HepG2 (cell line): Measurements from ENCODE around the gene PTPRCAP. TPM values are rescaled to one million over a fixed set of nuclear protein-coding genes. Genes with fewer than 3 reads are reported as not detected.

Experiments used
- ATAC-seq: fragments of 200-7000 bp; cut with Tn5 transposase; 3 replicates; pipeline ENCODE4 v1.9.1; 2020; ENCODE audit warnings: mild to moderate bottlenecking, moderate library complexity
- BruUV-seq: library from RNA; stranded (reverse); fragments of 400-500 nt; replicated peaks from 2 replicates; lab custom pipeline; 2021; lab: Mats Ljungman, UMichigan
- CTCF ChIA-PET: fragments of 300-600 bp; formaldehyde crosslinking; extraction: SDS; loops from one replicate; lab custom pipeline; 2021; ENCODE audit warnings: low total read pairs, inconsistent platforms, low intra/inter-chr PET ratio; lab: Yijun Ruan, JAX
- POLR2A ChIA-PET: fragments of 350-600 bp; sonication (Branson Sonifier 250); formaldehyde crosslinking; loops from one replicate; lab custom pipeline; 2020; ENCODE audit warnings: antibody characterized with exemption, inconsistent platforms; lab: Yijun Ruan, JAX
- DNase-seq: peaks from one replicate; pipeline ENCODE4 v3.0.0-alpha.2; 2015; ENCODE audit warnings: low spot score
- FAIRE-seq: peaks from 3 replicates; lab custom pipeline; 2011; peaks lifted over from hg19 to GRCh38; lab: Jason Lieb, UNC
- H2AFZ ChIP-seq: one replicate; pipeline ENCODE4 v1.6.1; 2011; ENCODE audit warnings: low read length, inconsistent platforms
- H3K27ac ChIP-seq: fragments of 300-600 bp; 3 replicates; pipeline ENCODE4 v1.8.0; 2011; ENCODE audit warnings: mixed run types, mild to moderate bottlenecking, mixed read lengths, low read length, inconsistent platforms; ENCODE audit not compliant: insufficient read depth; ENCODE audit errors: extremely low read length
- H3K27me3 ChIP-seq, 2 experiments: fragments of 200-600 bp in 1 of 2; 2 replicates in 1 of 2; 3 replicates in 1 of 2; pipeline versions ENCODE4 v1.6.0 to v1.8.0; 2011; ENCODE audit warnings: low read length in 2 of 2, mild to moderate bottlenecking in 2 of 2, moderate library complexity in 2 of 2, inconsistent platforms in 1 of 2; ENCODE audit not compliant: insufficient read depth in 2 of 2, control insufficient read depth in 1 of 2
- H3K36me3 ChIP-seq, 2 experiments: fragments of 200-600 bp in 1 of 2; replicated peaks in 1 of 2; 2 replicates in 1 of 2; 3 replicates in 1 of 2; pipeline versions ENCODE4 v1.5.1 to v1.8.0; 2011; ENCODE audit warnings: low read length in 2 of 2, inconsistent platforms in 1 of 2; ENCODE audit not compliant: insufficient read depth in 2 of 2, control insufficient read depth in 1 of 2
- H3K4me1 ChIP-seq: 2 replicates; pipeline ENCODE4 v1.5.1; 2012; ENCODE audit warnings: low read length, inconsistent platforms; ENCODE audit not compliant: insufficient read depth
- H3K4me2 ChIP-seq: 2 replicates; pipeline ENCODE4 v1.6.0; 2011; ENCODE audit warnings: low read depth, low read length, inconsistent platforms
- H3K4me3 ChIP-seq, 3 experiments: fragments of 200-600 bp in 1 of 3; sonication (generic), shearing (Covaris generic) in 1 of 3; replicated peaks in 1 of 3; 2 replicates each; pipeline ENCODE4 v1.5.1; 2011 to 2016; ENCODE audit warnings: low read length in 3 of 3, inconsistent platforms in 2 of 3, low read depth in 2 of 3, mild to moderate bottlenecking in 2 of 3, control low read depth in 1 of 3, mixed read lengths in 1 of 3; ENCODE audit not compliant: insufficient read depth in 1 of 3
- H3K79me2 ChIP-seq: one replicate; pipeline ENCODE4 v1.6.1; 2011; ENCODE audit warnings: low read length, inconsistent platforms; ENCODE audit not compliant: insufficient read depth
- H3K9ac ChIP-seq: 2 replicates; pipeline ENCODE4 v1.6.0; 2011; ENCODE audit warnings: mild to moderate bottlenecking, low read depth, low read length, inconsistent platforms; ENCODE audit not compliant: insufficient read depth
- H3K9me3 ChIP-seq: 2 replicates; pipeline ENCODE4 v1.5.1; 2012; ENCODE audit warnings: mild to moderate bottlenecking, low read length
- H4K20me1 ChIP-seq: 2 replicates; pipeline ENCODE4 v1.6.0; 2011; ENCODE audit warnings: inconsistent platforms, mild to moderate bottlenecking, low read length, moderate library complexity; ENCODE audit not compliant: insufficient read depth
- GATA4 ChIP-seq: sonication (generic); IDR thresholded peaks from 2 replicates; pipeline ENCODE4 v1.6.1; 2016; ENCODE audit warnings: antibody characterized with exemption, low read depth, borderline replicate concordance
- ZNF274 ChIP-seq: sonication (generic); formaldehyde crosslinking; IDR thresholded peaks from 2 replicates; pipeline ENCODE4 v1.5.1; 2020; ENCODE audit warnings: mild to moderate bottlenecking, missing genetic modification reagents
- ZNF441 ChIP-seq: sonication (generic); formaldehyde crosslinking; IDR thresholded peaks from 2 replicates; pipeline ENCODE4 v1.7.0; 2021; ENCODE audit warnings: missing genetic modification reagents, borderline replicate concordance
- ZNF558 ChIP-seq: sonication (generic); formaldehyde crosslinking; IDR thresholded peaks from 2 replicates; pipeline ENCODE4 v1.9.0; 2022; ENCODE audit warnings: mild to moderate bottlenecking, missing genetic modification reagents, borderline replicate concordance
- ZNF776 ChIP-seq: sonication (generic); formaldehyde crosslinking; IDR thresholded peaks from 2 replicates; pipeline ENCODE4 v1.4.0; 2020; ENCODE audit warnings: mild to moderate bottlenecking, missing genetic modification reagents
- WGBS: methylation state at CpG from one replicate; pipeline ENCODE4 v1.1.6; 2017; ENCODE audit warnings: low lambda C conversion rate; 5-methylcytosine and 5-hydroxymethylcytosine counted together
- in situ Hi-C: cut with HindIII; loops from 2 replicates; pipeline ENCODE4 v1.10.0; 2017; ENCODE audit warnings: low pct_unique_long_range_greater_than_20kb; ENCODE audit not compliant: extremely low pct_ligation_motif_present
- intact Hi-C: fragments of 100-400 bp; cut with micrococcal nuclease; formaldehyde crosslinking; loops from one replicate; pipeline ENCODE4 v1.10.0; 2022; ENCODE audit not compliant: unreplicated experiment
- polyA plus RNA-seq, 8 experiments: library from polyadenylated mRNA; depleted of rRNA in 3 of 8; stranded (reverse) in 7 of 8; unstranded in 1 of 8; fragments of >200 nt; fragmentation: Illumina TruSeq in 4 of 8; extraction: Trizol in 4 of 8; gene quantifications; 2 replicates each; pipeline versions ENCODE4 v1.2.1 to v1.2.3, GENCODE V29; 2011 to 2016; ENCODE audit warnings: low read depth in 4 of 8, missing spikeins in 1 of 8, mixed read lengths in 1 of 8; ENCODE audit not compliant: insufficient read depth in 1 of 8
- total RNA-seq, 5 experiments: library from RNA; depleted of rRNA; stranded (reverse); fragments of >200 nt; fragmentation: Illumina TruSeq; extraction: Trizol; gene quantifications; 2 replicates each; pipeline ENCODE4 v1.2.3, GENCODE V29; 2016; ENCODE audit warnings: low read depth in 1 of 5
- TF ChIP-seq, protein P1 (sequence below), 2 experiments: IDR thresholded peaks; 2 replicates each; pipeline ENCODE4 v1.6.1; 2011 to 2012; ENCODE audit warnings: low read length in 2 of 2, borderline replicate concordance in 1 of 2, low read depth in 1 of 2, mild to moderate bottlenecking in 1 of 2, moderate library complexity in 1 of 2
- TF ChIP-seq, protein P2 (sequence below): sonication (generic); formaldehyde crosslinking; IDR thresholded peaks from one replicate; pipeline ENCODE4 v1.5.1; 2020; ENCODE audit warnings: mild to moderate bottlenecking, missing genetic modification reagents; ENCODE audit errors: not compliant biosample characterization

PTPRCAP gene
- total and polyA plus RNA-seq, 2 of the 13 experiments (the other 11 are each of a cell fraction or from before 2014, with no cell fraction given): 0.60 to 0.70 TPM

DNA sequence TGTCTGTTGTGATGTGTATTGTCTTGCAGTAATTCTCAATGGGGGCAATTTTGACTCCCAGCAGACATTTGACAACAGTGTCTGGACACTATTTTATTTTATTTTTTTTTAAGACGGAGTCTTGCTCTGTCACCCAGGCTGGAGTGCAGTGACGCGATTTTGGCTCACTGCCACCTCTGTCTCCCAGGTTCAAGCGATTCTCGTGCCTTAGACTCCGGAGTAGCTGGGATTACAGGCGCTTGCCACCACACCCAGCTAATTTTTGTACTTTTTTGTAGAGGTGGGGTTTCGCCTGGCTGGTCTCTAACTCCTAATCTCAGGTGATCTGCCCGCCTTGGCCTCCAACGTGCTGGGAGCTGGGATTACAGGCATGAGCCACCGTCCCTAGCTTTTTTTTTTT lies 7.8 kb downstream of the PTPRCAP start (continued):
- TF ChIP-seq ZNF776 (CRISPR knock-in tag): no peak
- TF ChIP-seq GATA4: no peak
- TF ChIP-seq, protein P1, sequence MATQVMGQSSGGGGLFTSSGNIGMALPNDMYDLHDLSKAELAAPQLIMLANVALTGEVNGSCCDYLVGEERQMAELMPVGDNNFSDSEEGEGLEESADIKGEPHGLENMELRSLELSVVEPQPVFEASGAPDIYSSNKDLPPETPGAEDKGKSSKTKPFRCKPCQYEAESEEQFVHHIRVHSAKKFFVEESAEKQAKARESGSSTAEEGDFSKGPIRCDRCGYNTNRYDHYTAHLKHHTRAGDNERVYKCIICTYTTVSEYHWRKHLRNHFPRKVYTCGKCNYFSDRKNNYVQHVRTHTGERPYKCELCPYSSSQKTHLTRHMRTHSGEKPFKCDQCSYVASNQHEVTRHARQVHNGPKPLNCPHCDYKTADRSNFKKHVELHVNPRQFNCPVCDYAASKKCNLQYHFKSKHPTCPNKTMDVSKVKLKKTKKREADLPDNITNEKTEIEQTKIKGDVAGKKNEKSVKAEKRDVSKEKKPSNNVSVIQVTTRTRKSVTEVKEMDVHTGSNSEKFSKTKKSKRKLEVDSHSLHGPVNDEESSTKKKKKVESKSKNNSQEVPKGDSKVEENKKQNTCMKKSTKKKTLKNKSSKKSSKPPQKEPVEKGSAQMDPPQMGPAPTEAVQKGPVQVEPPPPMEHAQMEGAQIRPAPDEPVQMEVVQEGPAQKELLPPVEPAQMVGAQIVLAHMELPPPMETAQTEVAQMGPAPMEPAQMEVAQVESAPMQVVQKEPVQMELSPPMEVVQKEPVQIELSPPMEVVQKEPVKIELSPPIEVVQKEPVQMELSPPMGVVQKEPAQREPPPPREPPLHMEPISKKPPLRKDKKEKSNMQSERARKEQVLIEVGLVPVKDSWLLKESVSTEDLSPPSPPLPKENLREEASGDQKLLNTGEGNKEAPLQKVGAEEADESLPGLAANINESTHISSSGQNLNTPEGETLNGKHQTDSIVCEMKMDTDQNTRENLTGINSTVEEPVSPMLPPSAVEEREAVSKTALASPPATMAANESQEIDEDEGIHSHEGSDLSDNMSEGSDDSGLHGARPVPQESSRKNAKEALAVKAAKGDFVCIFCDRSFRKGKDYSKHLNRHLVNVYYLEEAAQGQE (IDR thresholded peaks at IDR 0.05; ENCODE audit: borderline replicate concordance in 1 of 2, low read depth in 1 of 2, low read length in 2 of 2): no peak
- TF ChIP-seq ZNF558 (CRISPR knock-in tag): no peak
- TF ChIP-seq ZNF441 (CRISPR knock-in tag): no peak
- TF ChIP-seq, all 625 proteins: peak for 0

DNA sequence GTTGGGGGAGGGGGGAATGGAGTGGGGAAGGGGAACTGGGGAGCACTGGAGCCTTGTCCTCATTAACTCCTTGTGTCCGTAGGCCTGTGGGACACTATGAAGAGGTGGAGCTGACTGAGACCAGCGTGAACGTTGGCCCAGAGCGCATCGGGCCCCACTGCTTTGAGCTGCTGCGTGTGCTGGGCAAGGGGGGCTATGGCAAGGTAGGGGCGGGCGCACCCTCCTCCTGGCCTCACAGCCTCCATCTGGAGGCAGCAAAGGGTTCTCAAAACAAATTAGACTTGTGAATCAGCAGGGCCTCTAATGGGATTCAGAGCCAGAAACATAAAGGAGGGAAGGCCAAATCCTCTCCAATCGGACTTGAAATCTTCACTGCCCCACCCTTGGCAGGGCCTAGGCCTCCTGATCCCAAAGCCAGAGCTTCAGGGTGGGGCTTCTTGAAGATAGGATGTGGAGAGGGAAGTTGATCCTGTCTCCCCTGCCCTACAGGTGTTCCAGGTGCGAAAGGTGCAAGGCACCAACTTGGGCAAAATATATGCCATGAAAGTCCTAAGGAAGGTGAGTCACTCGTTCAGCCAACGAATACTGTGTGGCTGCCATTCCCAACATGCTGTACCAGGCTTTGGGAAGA lies 8.3 kb downstream of the PTPRCAP start:
- H3K4me3 ChIP-seq: peak overlapping the region; percentile 84 to 98 (median 90)
- no peaks in the 10 kb centered on the region; a peak in 1 of 5 replicates for H3K27me3 ChIP-seq
- POLR2A ChIA-PET: interaction anchor here (1.0 to 3.0 kb wide), 6 partner anchors 8 to 39 kb away, joined by 3 to 12 read pairs (median 5); partner anchors contain the start of genes PPP1CA, PTPRCAP and RAD9A
- H3K4me1 ChIP-seq: peaks cover 32% of the 10 kb centered on the region
- H3K9me3 ChIP-seq: no peaks in the 10 kb centered on the region
- CTCF ChIA-PET: no interaction called here
- H2AFZ ChIP-seq: no peak overlapping the region
- in situ Hi-C loops (loop anchor here (5.0 kb wide), 1 partner anchor 33 kb away; no protein-coding TSS in a partner anchor), intact Hi-C loops (loop anchor here (2.0 kb wide), 1 partner anchor 14 kb away; the partner anchor contains the start of gene CORO1B)
- peak overlapping the region; percentile 71 for H3K27ac ChIP-seq
- H4K20me1 ChIP-seq: no peaks in the 10 kb centered on the region
- BruUV-seq: TSS peak; percentile 63
- H3K36me3 ChIP-seq: peaks cover 15 to 22% of the 10 kb centered on the region in 2 experiments; a peak in 4 of 5 replicates
- H3K9ac ChIP-seq: peak overlapping the region; percentile 97
- H3K79me2 ChIP-seq: peaks cover 13% of the 10 kb centered on the region
- 39% methylated on average over 7 of the region's 12 CpGs for WGBS
- no peak for FAIRE-seq
- ATAC-seq: peak; percentile 9; the same call in 2 of the 3 replicates
- DNase-seq: no peak
- H3K4me2 ChIP-seq: peak overlapping the region; percentile 90
- TF ChIP-seq, protein P2, sequence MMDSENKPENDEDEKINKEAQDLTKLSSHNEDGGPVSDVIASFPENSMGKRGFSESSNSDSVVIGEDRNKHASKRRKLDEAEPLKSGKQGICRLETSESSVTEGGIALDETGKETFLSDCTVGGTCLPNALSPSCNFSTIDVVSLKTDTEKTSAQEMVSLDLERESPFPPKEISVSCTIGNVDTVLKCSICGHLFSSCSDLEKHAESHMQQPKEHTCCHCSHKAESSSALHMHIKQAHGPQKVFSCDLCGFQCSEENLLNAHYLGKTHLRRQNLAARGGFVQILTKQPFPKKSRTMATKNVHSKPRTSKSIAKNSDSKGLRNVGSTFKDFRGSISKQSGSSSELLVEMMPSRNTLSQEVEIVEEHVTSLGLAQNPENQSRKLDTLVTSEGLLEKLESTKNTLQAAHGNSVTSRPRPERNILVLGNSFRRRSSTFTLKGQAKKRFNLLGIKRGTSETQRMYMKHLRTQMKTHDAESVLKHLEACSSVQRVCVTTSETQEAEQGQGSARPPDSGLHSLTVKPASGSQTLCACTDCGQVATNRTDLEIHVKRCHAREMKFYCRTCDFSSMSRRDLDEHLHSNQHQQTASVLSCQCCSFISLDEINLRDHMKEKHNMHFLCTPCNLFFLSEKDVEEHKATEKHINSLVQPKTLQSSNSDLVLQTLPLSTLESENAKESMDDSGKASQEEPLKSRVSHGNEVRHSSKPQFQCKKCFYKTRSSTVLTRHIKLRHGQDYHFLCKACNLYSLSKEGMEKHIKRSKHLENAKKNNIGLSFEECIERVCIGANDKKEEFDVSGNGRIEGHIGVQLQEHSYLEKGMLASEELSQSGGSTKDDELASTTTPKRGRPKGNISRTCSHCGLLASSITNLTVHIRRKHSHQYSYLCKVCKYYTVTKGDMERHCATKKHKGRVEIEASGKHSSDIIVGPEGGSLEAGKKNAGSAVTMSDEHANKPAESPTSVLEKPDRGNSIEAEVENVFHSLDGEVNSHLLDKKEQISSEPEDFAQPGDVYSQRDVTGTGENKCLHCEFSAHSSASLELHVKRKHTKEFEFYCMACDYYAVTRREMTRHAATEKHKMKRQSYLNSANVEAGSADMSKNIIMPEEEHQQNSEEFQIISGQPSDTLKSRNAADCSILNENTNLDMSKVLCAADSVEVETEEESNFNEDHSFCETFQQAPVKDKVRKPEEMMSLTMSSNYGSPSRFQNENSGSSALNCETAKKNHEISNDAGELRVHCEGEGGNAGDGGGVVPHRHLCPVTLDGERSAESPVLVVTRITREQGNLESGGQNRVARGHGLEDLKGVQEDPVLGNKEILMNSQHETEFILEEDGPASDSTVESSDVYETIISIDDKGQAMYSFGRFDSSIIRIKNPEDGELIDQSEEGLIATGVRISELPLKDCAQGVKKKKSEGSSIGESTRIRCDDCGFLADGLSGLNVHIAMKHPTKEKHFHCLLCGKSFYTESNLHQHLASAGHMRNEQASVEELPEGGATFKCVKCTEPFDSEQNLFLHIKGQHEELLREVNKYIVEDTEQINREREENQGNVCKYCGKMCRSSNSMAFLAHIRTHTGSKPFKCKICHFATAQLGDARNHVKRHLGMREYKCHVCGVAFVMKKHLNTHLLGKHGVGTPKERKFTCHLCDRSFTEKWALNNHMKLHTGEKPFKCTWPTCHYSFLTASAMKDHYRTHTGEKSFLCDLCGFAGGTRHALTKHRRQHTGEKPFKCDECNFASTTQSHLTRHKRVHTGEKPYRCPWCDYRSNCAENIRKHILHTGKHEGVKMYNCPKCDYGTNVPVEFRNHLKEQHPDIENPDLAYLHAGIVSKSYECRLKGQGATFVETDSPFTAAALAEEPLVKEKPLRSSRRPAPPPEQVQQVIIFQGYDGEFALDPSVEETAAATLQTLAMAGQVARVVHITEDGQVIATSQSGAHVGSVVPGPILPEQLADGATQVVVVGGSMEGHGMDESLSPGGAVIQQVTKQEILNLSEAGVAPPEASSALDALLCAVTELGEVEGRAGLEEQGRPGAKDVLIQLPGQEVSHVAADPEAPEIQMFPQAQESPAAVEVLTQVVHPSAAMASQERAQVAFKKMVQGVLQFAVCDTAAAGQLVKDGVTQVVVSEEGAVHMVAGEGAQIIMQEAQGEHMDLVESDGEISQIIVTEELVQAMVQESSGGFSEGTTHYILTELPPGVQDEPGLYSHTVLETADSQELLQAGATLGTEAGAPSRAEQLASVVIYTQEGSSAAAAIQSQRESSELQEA (CRISPR knock-in tag): no peak
- TF ChIP-seq ZNF274 (CRISPR knock-in tag): 0 out of 2 replicates have a peak, but pooled peaks have one; percentile 33
